Activated T-cell treated with anti-CD3 and anti-CD28 coated beads, Interleukin-2, amount 50 U/mL, for 72 hours (primary cell): Measurements from ENCODE around the gene FYB2. TPM values are rescaled to one million over a fixed set of nuclear protein-coding genes. Genes with fewer than 3 reads are reported as not detected.
"Not testable (repeated sequence)": the region's sequence is repeated elsewhere in the genome, so short reads cannot be mapped to it uniquely, and the experiment has no call there.

Experiments
- ATAC-seq, 2 donors: fragments of 150-1000 bp; cut with Tn5 transposase; replicated peaks in 1 of 2; 2 replicates each; pipeline ENCODE4 v1.10.0; 2021; ENCODE audit warnings: moderate library complexity in 2 of 2, mild to moderate bottlenecking in 1 of 2
- DNase-seq, 2 donors: peaks; one replicate each; pipeline ENCODE4 v3.0.0; 2021 to 2022; ENCODE audit warnings: mixed read lengths in 1 of 2
- H3K27ac Mint-ChIP-seq: one replicate; pipeline ENCODE4 v1.8.0; 2022; ENCODE audit warnings: mild to moderate bottlenecking, moderate library complexity, mixed read lengths
- H3K27me3 Mint-ChIP-seq: one replicate; pipeline ENCODE4 v1.8.0; 2022; ENCODE audit warnings: low read depth, mixed read lengths
- H3K36me3 Mint-ChIP-seq, 2 donors: one replicate each; pipeline ENCODE4 v1.8.0; 2022; ENCODE audit warnings: mixed read lengths in 2 of 2, mild to moderate bottlenecking in 1 of 2; ENCODE audit not compliant: insufficient read depth in 2 of 2
- H3K4me1 Mint-ChIP-seq: one replicate; pipeline ENCODE4 v1.8.0; 2022; ENCODE audit warnings: low read depth, mixed read lengths
- H3K4me3 Mint-ChIP-seq, 2 donors: one replicate each; pipeline ENCODE4 v1.8.0; 2022; ENCODE audit warnings: mild to moderate bottlenecking in 2 of 2, mixed read lengths in 2 of 2, moderate library complexity in 2 of 2
- H3K9me3 Mint-ChIP-seq, 2 donors: one replicate each; pipeline ENCODE4 v1.8.0; 2022; ENCODE audit warnings: mixed read lengths in 2 of 2
- total RNA-seq, 2 donors: library from RNA; stranded (reverse); gene quantifications; one replicate each; pipeline ENCODE4 v1.2.3, GENCODE V29; 2022

FYB2 gene
- total RNA-seq, 2 donors from 2014 or later, result not detected

DNA sequence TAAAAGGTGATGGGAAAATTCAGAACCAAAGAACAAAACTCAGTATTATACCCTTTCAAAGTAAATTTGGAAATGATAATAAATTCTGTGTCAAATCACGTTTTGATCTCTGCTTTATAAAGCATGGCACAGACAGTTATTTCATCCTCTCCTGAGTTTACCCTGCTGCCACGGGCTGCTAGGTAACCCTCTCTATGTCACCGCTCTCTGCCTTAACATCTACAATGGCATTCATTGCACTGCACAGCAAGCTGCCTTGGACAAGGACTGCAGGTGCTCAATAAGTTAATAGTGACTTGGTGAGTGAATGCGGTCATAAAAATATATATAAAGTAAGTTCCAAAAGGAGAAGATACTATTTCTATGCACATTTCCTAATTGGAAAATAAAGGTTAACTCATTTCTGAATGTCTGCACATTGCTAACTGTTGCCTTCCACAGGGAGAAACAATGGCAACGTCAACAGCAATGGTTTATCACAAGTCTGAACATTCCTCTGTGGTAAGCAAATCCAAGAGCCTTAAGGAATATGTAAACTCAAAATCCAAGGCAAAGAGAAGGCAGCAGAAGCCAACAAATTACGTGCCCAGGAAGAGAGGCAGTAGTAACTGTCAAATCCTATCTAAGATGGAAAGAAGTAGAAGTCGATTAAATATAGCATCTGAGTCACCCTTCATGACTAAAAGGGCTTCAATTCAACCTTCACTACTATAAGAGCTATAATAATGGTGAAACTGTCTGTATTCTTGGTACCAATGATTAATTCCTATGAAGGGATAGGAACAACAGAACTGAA lies 19.4 kb downstream of the FYB2 start:
- Mint-ChIP-seq H3K4me3 (no peak overlapping the region), H3K27me3 (peaks cover 12% of the 10 kb centered on the region), H3K4me1 (no peaks in the 10 kb centered on the region), H3K36me3 (no peaks in the 10 kb centered on the region), H3K27ac (no peak overlapping the region), H3K9me3 (no peaks in the 10 kb centered on the region)
- DNase-seq, result no peak
- no peak for ATAC-seq

DNA sequence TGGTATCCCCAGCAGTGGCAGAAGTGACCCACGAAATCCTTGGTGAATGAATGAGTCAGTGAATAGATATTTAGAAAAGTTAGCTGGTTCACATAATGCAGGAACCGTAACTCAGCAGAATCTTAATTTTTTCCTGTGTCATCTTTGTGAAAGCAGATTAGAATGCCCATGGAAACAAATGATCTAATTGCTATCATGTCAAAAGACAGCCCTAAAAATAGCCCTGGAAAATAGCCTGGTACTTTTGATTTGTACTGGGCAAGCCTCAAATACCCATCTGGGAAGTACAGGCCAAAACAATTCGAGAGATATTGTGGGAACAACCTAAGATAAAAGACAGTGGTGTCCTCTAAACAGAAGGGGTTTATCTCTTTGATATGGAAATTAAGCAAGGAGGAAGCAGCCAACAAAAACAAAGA lies 21.1 kb downstream of the FYB2 start:
- DNase-seq (no peak), ATAC-seq (no peak)
- H3K36me3 Mint-ChIP-seq, result no peaks in the 10 kb centered on the region
- no peaks in the 10 kb centered on the region for H3K4me1 Mint-ChIP-seq
- peaks cover 2% of the 10 kb centered on the region in 2 donors for H3K9me3 Mint-ChIP-seq
- H3K27ac Mint-ChIP-seq, result no peak overlapping the region
- H3K4me3 Mint-ChIP-seq, result no peak overlapping the region
- peaks cover 10% of the 10 kb centered on the region for H3K27me3 Mint-ChIP-seq

DNA sequence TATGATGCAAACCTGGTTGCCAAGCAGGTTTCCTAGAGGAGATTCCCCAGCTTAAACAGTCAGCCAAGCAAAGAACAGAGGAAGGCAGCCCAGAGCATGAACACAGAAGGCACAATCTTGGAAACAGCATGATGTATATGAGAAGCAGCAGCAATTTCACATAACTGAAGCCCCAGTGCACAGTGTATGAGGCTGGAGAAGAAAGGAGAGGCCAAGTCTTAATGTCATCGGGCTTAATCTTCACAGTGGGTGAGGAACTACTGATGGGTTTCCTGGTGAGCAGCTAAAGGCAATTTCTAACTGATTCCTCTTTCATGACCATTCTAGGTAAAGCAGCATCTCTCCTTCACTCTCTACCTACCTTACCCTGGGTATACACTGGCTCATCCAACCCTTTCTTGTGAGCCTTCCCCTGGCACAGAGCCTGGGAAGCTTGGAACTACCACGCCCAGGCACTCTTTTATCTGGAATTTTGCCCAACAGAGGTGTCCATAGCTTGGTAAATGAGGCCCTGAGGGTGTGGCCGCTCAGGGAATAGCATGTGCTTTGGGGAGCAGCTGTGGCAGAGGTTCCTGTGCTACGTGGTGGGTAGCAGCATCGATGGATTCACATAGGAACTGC lies 22.0 kb downstream of the FYB2 start:
- Mint-ChIP-seq H3K36me3 (no peaks in the 10 kb centered on the region), H3K9me3 (peaks cover 2% of the 10 kb centered on the region in 2 donors), H3K27ac (no peak overlapping the region), H3K27me3 (peaks cover 10% of the 10 kb centered on the region), H3K4me1 (no peaks in the 10 kb centered on the region), H3K4me3 (no peak overlapping the region)
- DNase-seq (no peak), ATAC-seq (no peak)

DNA sequence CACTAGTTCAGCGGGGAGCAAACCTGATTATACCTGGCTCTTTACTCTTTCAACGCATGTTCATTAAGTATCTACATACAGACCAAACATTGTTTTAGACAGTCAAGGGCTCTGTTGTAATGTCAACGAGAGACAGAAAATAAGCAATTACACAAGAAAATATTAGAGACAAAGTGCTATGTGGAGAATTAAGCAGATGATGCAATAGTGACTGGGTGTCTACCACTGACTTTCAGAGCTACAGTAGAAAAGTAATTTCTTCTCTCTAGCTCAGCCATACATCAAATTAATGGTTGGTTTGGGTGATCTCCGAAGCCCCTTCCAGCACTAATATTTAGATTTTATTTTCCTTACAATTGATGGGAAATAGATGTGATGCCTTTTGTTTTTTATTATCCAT lies 23.3 kb downstream of the FYB2 start:
- H3K4me1 Mint-ChIP-seq, result no peaks in the 10 kb centered on the region
- H3K27me3 Mint-ChIP-seq, result peaks cover 10% of the 10 kb centered on the region
- H3K4me3 Mint-ChIP-seq, result no peak overlapping the region
- no peaks in the 10 kb centered on the region for H3K36me3 Mint-ChIP-seq
- no peak overlapping the region for H3K27ac Mint-ChIP-seq
- ATAC-seq, result no peak
- no peak for DNase-seq
- H3K9me3 Mint-ChIP-seq, result peaks cover 2% of the 10 kb centered on the region in 2 donors

DNA sequence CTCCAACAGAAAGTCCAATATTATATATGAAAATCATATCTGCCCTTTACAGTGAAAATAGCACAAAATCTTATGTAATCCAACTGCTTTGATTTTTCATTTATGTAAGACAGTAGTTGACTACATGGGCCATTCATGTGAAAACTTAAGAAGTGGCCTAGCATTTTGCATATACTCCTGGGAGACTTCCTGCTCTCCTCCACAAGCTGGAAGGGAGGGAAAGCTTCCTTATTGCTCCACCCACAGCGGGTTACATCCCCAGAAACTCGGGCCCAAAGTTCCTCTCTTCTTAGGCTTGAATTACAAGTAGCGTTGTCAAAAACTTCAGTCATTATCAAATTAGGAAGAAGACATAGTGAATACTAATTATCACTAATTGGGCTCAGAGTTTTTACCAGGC lies 29.2 kb downstream of the FYB2 start:
- H3K4me3 Mint-ChIP-seq, result no peak overlapping the region
- peaks cover 2 to 10% of the 10 kb centered on the region in 2 donors for H3K9me3 Mint-ChIP-seq
- ATAC-seq (no peak), DNase-seq (no peak)
- no peak overlapping the region for H3K27ac Mint-ChIP-seq
- no peaks in the 10 kb centered on the region for H3K36me3 Mint-ChIP-seq
- peaks cover 27% of the 10 kb centered on the region for H3K27me3 Mint-ChIP-seq
- H3K4me1 Mint-ChIP-seq, result no peaks in the 10 kb centered on the region

DNA sequence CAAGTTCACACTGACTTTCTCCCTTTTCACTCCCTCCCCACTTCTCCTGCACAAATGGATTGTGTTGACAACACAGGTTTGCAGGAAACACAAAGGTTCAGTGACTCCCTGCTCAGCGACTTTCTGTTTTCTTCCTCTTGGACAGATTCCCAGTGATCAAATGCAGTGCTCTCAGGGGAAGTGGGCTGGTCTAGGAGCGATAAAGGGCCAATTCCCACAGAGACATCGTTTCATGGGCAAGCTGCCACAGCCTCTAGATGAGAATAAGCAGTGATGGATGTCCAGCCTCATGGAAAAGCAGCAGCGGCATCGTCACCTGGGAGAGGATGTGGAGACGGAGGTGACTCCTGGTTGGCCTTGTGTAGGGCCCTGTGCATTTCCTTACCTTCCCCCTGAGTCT lies 30.6 kb downstream of the FYB2 start:
- no peak for DNase-seq
- H3K4me3 Mint-ChIP-seq, result no peak overlapping the region
- H3K36me3 Mint-ChIP-seq, result no peaks in the 10 kb centered on the region
- no peak overlapping the region for H3K27ac Mint-ChIP-seq
- no peak for ATAC-seq
- H3K27me3 Mint-ChIP-seq, result peaks cover 32% of the 10 kb centered on the region
- H3K9me3 Mint-ChIP-seq, result peaks cover 0 to 10% of the 10 kb centered on the region in 2 donors
- no peaks in the 10 kb centered on the region for H3K4me1 Mint-ChIP-seq

DNA sequence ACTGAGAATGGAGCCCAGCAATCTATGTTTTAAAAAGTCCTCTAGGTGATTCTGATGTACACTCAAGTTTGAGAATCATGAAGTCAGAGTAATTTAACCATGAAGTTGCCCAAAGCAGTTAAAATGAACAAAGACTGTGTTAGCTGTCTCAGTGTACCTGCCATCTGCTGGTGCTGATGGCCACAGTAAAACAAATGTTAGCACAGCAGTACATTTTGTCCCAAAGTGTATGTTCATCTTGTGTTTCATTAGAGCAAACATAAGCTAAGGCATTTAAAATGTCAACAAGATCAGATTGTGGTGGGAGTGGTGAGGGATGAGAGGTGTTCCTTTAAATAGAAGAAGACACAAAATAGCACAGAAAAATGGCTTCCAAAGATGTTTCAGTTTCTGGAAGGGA lies 31.1 kb downstream of the FYB2 start:
- ATAC-seq, result no peak
- no peak overlapping the region for H3K27ac Mint-ChIP-seq
- H3K27me3 Mint-ChIP-seq, result peaks cover 32% of the 10 kb centered on the region
- H3K4me1 Mint-ChIP-seq, result no peaks in the 10 kb centered on the region
- DNase-seq, result no peak
- H3K36me3 Mint-ChIP-seq, result no peaks in the 10 kb centered on the region
- H3K9me3 Mint-ChIP-seq, result peaks cover 0 to 8% of the 10 kb centered on the region in 2 donors
- no peak overlapping the region for H3K4me3 Mint-ChIP-seq

DNA sequence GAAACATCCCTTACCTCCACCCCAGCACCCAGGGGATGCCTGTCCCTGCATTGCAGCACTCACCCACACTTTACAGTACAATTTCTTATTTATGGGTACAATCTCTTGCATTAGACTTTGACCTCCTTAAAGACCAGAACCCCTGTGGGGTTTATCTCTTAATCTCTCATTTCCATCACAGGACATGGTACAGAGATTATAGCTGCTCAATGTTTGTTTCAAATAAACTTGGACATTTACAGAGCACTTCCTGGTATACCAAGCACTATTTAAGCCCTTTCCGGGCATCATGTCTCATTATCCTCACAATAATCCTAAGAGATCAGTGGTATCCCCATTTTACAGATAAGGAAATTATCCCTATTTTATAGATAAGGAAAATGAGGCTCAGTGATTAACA lies 31.9 kb downstream of the FYB2 start:
- DNase-seq, result no peak
- H3K27me3 Mint-ChIP-seq, result peaks cover 32% of the 10 kb centered on the region
- H3K4me1 Mint-ChIP-seq, result no peaks in the 10 kb centered on the region
- peaks cover 0 to 8% of the 10 kb centered on the region in 2 donors for H3K9me3 Mint-ChIP-seq
- ATAC-seq, result no peak
- no peaks in the 10 kb centered on the region for H3K36me3 Mint-ChIP-seq
- H3K4me3 Mint-ChIP-seq, result no peak overlapping the region
- no peak overlapping the region for H3K27ac Mint-ChIP-seq

DNA sequence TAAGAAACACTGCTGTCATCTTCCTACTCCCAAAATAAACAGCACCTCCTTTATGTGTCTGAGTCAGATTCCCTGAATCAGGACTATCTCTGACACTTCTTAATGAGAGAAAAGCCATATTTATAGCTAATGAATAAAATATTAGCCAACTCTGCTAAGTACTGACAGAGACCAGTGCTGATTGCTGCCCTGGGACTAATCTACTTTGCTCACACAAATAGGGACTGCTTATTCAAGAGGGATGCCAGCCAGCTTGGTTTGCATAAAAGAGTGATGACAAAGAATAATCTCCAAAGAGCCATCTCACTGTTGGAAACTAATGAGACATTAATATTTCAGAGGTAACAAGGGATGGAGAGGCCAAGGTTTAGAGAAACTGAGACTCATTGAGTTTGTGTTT lies 36.4 kb downstream of the FYB2 start:
- H3K36me3 Mint-ChIP-seq, result no peaks in the 10 kb centered on the region
- no peaks in the 10 kb centered on the region for H3K4me1 Mint-ChIP-seq
- H3K27me3 Mint-ChIP-seq, result peaks cover 23% of the 10 kb centered on the region
- H3K4me3 Mint-ChIP-seq, result no peak overlapping the region
- DNase-seq (no peak), ATAC-seq (no peak)
- peaks cover 0 to 5% of the 10 kb centered on the region in 2 donors for H3K9me3 Mint-ChIP-seq
- H3K27ac Mint-ChIP-seq, result no peak overlapping the region

DNA sequence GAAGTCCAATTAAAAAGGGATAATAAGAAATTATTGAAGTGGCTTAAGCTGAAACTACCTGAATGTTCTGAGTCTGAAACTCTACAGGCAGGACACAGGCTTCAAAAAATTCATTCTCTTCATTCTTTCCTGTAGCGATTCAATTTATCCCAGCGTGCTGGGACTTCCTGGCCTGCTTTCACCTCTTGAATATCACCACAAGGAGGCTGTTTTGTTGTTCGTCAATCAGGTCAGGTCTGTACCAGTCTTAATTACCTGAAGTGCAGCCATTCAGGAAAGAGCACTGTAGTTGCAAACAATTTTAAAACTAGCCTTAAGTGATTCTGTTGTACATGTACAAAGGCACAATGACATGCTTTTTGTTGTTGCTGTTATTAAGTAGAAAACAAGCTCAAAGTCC lies 38.4 kb downstream of the FYB2 start:
- Mint-ChIP-seq H3K36me3 (no peaks in the 10 kb centered on the region), H3K27me3 (peaks cover 21% of the 10 kb centered on the region), H3K27ac (no peak overlapping the region), H3K9me3 (peaks cover 0 to 5% of the 10 kb centered on the region in 2 donors), H3K4me3 (no peak overlapping the region), H3K4me1 (no peaks in the 10 kb centered on the region)
- DNase-seq, result no peak
- ATAC-seq, result no peak

DNA sequence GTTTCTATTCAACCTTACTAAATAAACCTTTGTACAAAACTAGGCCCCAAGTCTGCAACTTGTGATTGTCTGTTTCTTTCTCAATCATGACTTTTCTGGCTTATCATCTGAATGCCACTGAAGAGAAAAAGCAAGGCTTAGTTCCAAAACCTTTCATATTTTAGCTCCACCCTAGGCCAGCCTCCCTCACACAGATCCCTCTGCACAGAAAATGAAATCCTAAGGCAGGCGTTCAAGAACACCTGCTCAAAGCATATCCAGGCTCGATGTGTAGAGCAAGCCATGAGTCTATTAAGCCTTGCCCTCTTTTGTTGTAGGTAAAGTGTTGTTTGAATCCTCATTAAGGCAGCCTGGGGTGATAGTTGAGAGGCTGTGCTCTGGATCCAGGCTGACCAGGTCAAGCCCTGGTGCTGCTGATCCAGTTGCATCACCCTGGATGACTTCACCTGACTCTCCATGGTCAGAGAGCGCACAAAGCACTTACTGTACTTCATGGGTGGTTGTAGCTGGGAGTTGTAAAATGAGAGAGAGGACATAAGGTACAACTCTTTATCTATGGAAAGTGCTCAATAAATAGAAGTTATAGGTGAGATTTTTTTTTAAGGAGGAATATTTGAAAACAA lies 39.0 kb downstream of the FYB2 start:
- Mint-ChIP-seq H3K4me1 (no peaks in the 10 kb centered on the region), H3K4me3 (no peak overlapping the region), H3K27ac (no peak overlapping the region), H3K36me3 (no peaks in the 10 kb centered on the region), H3K9me3 (no peaks in the 10 kb centered on the region), H3K27me3 (peaks cover 15% of the 10 kb centered on the region)
- DNase-seq (no peak), ATAC-seq (no peak)

DNA sequence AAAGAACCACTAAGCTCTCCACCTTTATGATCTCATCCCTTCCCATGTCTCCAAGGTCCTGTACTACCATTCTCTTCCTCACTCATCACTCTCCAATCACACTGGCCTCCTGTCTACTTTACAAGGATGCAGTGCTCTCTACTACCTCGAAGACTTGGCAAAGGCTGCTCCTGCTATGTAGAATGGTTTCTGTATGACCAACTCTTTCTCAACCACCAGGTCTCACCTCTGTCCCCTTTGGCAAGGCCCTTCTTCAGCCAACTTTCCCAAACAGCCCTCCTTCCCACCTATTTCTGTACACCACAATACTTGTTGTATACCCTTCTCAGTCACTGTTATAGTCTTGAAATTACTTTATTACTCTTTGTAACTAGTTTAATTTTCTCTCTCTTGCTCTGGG lies 41.2 kb downstream of the FYB2 start:
- no peak for ATAC-seq
- no peak for DNase-seq
- H3K36me3 Mint-ChIP-seq, result no peaks in the 10 kb centered on the region
- H3K4me3 Mint-ChIP-seq, result no peak overlapping the region
- H3K27me3 Mint-ChIP-seq, result peaks cover 7% of the 10 kb centered on the region
- H3K4me1 Mint-ChIP-seq, result no peaks in the 10 kb centered on the region
- no peaks in the 10 kb centered on the region for H3K9me3 Mint-ChIP-seq
- H3K27ac Mint-ChIP-seq, result no peak overlapping the region

DNA sequence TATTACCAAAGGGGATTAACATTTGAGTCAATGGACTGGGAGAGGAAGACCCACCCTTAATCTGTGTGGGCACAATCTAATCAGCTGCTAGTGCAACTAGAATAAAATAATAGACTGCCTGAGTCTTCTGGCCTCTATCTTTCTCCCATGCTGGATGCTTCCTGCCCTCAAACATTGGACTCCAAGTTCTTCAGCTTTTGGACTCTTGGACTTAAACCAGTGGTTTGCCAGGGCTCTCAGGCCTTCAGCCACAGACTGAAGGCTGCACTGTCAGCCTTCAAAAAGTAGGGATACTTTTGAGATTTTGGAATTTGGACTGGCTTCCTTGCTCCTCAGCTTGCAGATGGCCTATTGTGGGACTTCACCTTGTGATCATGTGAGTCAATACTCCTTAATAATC lies 44.5 kb downstream of the FYB2 start:
- not testable (repeated sequence) for H3K27ac Mint-ChIP-seq, ATAC-seq, H3K36me3 Mint-ChIP-seq, H3K27me3 Mint-ChIP-seq, H3K4me1 Mint-ChIP-seq, H3K4me3 Mint-ChIP-seq, H3K9me3 Mint-ChIP-seq, DNase-seq
